ENCODE measurements around the gene ESCO1.

ESCO1 gene

GRCh38 chr18:21575656-21576055, 24.8 kb downstream of the ESCO1 start:
- no peak for TF ChIP-seq CTCF (conservative IDR thresholded peaks at IDR 0.05; ENCODE audit: control insufficient read depth, insufficient read depth, low read depth, low read length)
- DNase-seq (ENCODE audit: low read depth), result no peak
- no peak overlapping the region for H3K4me3 ChIP-seq (ENCODE audit: control insufficient read depth, low read depth, low read length)

- no peak for TF ChIP-seq CTCF (conservative IDR thresholded peaks at IDR 0.05; ENCODE audit: control insufficient read depth, insufficient read depth, low read depth, low read length)
- H3K4me3 ChIP-seq (ENCODE audit: control insufficient read depth, low read depth, low read length), result no peak overlapping the region
- DNase-seq (ENCODE audit: low read depth), result no peak
Measured at GRCh38 chr18:21571772-21572171, 28.7 kb downstream of the ESCO1 start.

DNA sequence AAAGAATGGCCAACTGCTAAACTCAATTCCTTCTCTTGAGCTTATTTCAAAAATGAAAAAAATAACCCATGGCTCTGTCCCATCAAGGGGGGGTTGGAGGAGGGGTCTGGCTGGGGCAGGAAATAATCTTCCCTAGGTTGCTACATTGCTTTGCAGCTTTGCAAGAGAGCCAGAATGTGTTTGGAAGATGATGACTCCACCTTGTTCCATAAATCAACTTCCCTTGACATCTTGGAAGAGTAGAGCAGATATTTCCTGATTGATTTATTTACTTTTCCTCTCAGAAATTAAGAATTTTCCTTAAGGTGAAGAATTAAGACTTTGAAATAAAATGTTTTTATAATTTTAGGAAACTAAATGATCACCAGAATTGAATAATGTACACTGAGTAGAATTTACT, 41.3 kb downstream of the ESCO1 start:
- H3K4me3 ChIP-seq (ENCODE audit: control insufficient read depth, low read depth, low read length), result no peak overlapping the region
- no peak for TF ChIP-seq CTCF (conservative IDR thresholded peaks at IDR 0.05; ENCODE audit: control insufficient read depth, insufficient read depth, low read depth, low read length)
- DNase-seq (ENCODE audit: low read depth), result no peak

GRCh38 chr18:21557607-21558253, 42.8 kb downstream of the ESCO1 start:
- H3K4me3 ChIP-seq (ENCODE audit: control insufficient read depth, low read depth, low read length), result no peak overlapping the region
- TF ChIP-seq CTCF (conservative IDR thresholded peaks at IDR 0.05; ENCODE audit: control insufficient read depth, insufficient read depth, low read depth, low read length), result no peak
- peak; percentile 19 for DNase-seq (ENCODE audit: low read depth)

DNA sequence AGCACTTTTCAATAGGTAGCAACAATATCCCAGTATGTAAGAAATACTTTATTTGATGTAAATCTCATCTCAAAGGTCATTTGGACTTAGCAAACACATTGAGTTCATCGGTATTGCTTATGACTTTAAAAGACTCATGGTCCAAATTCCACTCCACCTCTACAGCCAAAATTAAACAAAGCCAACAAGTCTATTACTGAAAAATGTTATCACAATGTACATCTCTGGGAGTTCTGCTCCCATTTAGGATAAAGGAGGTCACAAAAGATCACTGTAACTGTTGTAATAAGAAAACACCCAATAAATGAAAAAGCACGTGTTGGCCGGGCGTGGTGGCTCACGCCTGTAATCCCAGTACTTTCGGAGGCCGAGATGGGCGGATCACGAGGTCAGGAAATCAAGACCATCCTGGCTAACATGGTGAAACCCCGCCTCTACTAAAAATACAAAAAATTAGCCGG, 50.0 kb downstream of the ESCO1 start:
- no peak overlapping the region for H3K4me3 ChIP-seq (ENCODE audit: control insufficient read depth, low read depth, low read length)
- no peak for DNase-seq (ENCODE audit: low read depth)
- TF ChIP-seq CTCF (conservative IDR thresholded peaks at IDR 0.05; ENCODE audit: control insufficient read depth, insufficient read depth, low read depth, low read length), result no peak

- DNase-seq (ENCODE audit: low read depth), result no peak
- no peak for TF ChIP-seq CTCF (conservative IDR thresholded peaks at IDR 0.05; ENCODE audit: control insufficient read depth, insufficient read depth, low read depth, low read length)
Measured at GRCh38 chr18:21548647-21549046, 51.9 kb downstream of the ESCO1 start.

DNA sequence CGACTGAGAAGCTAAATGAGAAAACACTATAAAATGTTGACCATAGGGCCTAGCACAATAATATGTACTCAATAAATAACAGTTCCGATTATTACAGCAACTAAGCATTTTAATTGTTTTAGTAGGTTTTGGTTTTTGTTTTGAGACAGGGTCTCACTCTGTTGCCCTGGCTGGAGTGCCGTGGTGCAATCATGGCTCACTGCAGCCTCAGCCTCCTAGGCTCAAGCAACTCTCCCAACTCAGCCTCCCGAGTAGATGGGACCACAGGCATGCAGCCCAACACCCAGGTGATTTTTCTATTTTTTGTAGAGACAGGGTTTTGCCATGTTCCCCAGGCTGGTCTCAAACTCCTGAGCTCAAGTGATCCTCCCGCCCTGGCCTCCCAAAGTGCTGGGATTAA, 54.1 kb downstream of the ESCO1 start:
- no peak for TF ChIP-seq CTCF (conservative IDR thresholded peaks at IDR 0.05; ENCODE audit: control insufficient read depth, insufficient read depth, low read depth, low read length)
- H3K4me3 ChIP-seq (ENCODE audit: control insufficient read depth, low read depth, low read length), result no peak overlapping the region
- no peak for DNase-seq (ENCODE audit: low read depth)

More at GRCh38 chr18:21548647-21549046, 51.9 kb downstream of the ESCO1 start:
- no peak overlapping the region for H3K4me3 ChIP-seq (ENCODE audit: control insufficient read depth, low read depth, low read length)

Data from fibroblast of mammary gland (primary cell).